ENCODE measurements around the gene ALG12. TPM values are rescaled to one million over a fixed set of nuclear protein-coding genes. Genes with fewer than 3 reads are reported as not detected.
A peak's percentile ranks its signal among the peaks of the same experiment; 100 is the strongest.
"Not testable (repeated sequence)": the region's sequence is repeated elsewhere in the genome, so short reads cannot be mapped to it uniquely, and the experiment has no call there.

The ALG12 gene
- total RNA-seq, 1 donor from 2014 or later: 20.6 TPM

GRCh38 chr22:49852898-49853894 lies 65.0 kb downstream of the ALG12 start, which contains the start of gene ZBED4:
Gene ZBED4 (plus strand): TSS chr22:49853844. CDS start chr22:49883663, 29,819 bp downstream.
- TF ChIP-seq CTCF (IDR thresholded peaks at IDR 0.05): no peak
- no peak for DNase-seq (ENCODE audit: low spot score)
- peak within 1 kb of the TSS; percentile 96 for H3K27ac Mint-ChIP-seq (ENCODE audit: unreplicated experiment)
- peaks cover 28% of the 10 kb centered on the region for H3K4me1 Mint-ChIP-seq (ENCODE audit: low read depth)
- peak within 1 kb of the TSS; percentile 87 for H3K4me3 Mint-ChIP-seq (ENCODE audit: unreplicated experiment)
- peaks cover 2% of the 10 kb centered on the region for H3K36me3 Mint-ChIP-seq (ENCODE audit: low read depth)
- peaks cover 6% of the 10 kb centered on the region for H3K27me3 Mint-ChIP-seq (ENCODE audit: low read depth)
- H3K9me3 Mint-ChIP-seq (ENCODE audit: low read depth): no peaks in the 10 kb centered on the region

- Mint-ChIP-seq H3K4me1 (ENCODE audit: low read depth) (peaks cover 28% of the 10 kb centered on the region), H3K27ac (ENCODE audit: unreplicated experiment) (peak overlapping the region; percentile 76), H3K27me3 (ENCODE audit: low read depth) (peaks cover 11% of the 10 kb centered on the region), H3K4me3 (ENCODE audit: unreplicated experiment) (peak overlapping the region; percentile 67)
- not testable (repeated sequence) for DNase-seq (ENCODE audit: low spot score); H3K9me3 Mint-ChIP-seq (ENCODE audit: low read depth); H3K36me3 Mint-ChIP-seq (ENCODE audit: low read depth)
Measured at GRCh38 chr22:49852568-49852897, 65.7 kb downstream of the ALG12 start.

GRCh38 chr22:49850959-49851802 lies 67.1 kb downstream of the ALG12 start:
- Mint-ChIP-seq H3K9me3 (ENCODE audit: low read depth) (no peaks in the 10 kb centered on the region), H3K4me3 (ENCODE audit: unreplicated experiment) (peak overlapping the region; percentile 53), H3K36me3 (ENCODE audit: low read depth) (peaks cover 2% of the 10 kb centered on the region), H3K27ac (ENCODE audit: unreplicated experiment) (peak overlapping the region; percentile 71), H3K4me1 (ENCODE audit: low read depth) (peaks cover 27% of the 10 kb centered on the region), H3K27me3 (ENCODE audit: low read depth) (peaks cover 21% of the 10 kb centered on the region)
- TF ChIP-seq CTCF (IDR thresholded peaks at IDR 0.05): no peak
- DNase-seq (ENCODE audit: low spot score): no peak

Small RNA genes lying within 50 kb of the gene (microRNA-seq; reads per million reads assigned to microRNA genes)
- not detected for gene MIR6821 (ENCODE audit: borderline number of aligned reads)

Other genes starting within 250 kb of the ALG12 start
- 27.7 to 29.5 TPM (median 29.5 TPM) in 3 replicates for gene BRD1, start 90.6 kb downstream of the ALG12 start, total RNA-seq
- 15.3 to 17.6 TPM (median 17.6 TPM) in 3 replicates for gene ZBED4, start 64.6 kb downstream of the ALG12 start, total RNA-seq
- 44.3 to 117 TPM (median 49.9 TPM) in 3 replicates for gene CRELD2, start 196 bp upstream of the ALG12 start, total RNA-seq
- gene PIM3, start 42.3 kb upstream of the ALG12 start, total RNA-seq: 12.0 to 18.2 TPM (median 16.8 TPM) in 3 replicates
- 0.17 to 0.23 TPM in 2 of 3 replicates, not detected in the other for gene IL17REL, start 94.3 kb upstream of the ALG12 start, total RNA-seq
- gene TTLL8, start 139.9 kb upstream of the ALG12 start, total RNA-seq: not detected in 3 replicates
- 0.38 to 0.77 TPM (median 0.50 TPM) in 3 replicates for gene MLC1, start 167.0 kb upstream of the ALG12 start, total RNA-seq
- gene MOV10L1, start 171.6 kb upstream of the ALG12 start, total RNA-seq: 0.51 to 1.1 TPM (median 1.1 TPM) in 3 replicates